Left lung (tissue), 10 donors: ENCODE results near the gene A4GALT. TPM values are rescaled to one million over a fixed set of nuclear protein-coding genes. Genes with fewer than 3 reads are reported as not detected.

Source experiments
- ATAC-seq: fragments of 200-7000 bp; cut with Tn5 transposase; one replicate; pipeline ENCODE4 v1.9.1; 2020; ENCODE audit warnings: moderate library complexity
- DNase-seq, 4 donors: peaks; one replicate each; pipeline ENCODE4 v3.0.0-alpha.2; 2013 to 2020
- H3K27ac ChIP-seq, 2 donors: fragments of 200-600 bp; sonication (generic) in 1 of 2; one replicate each; pipeline versions ENCODE4 v1.5.0 to v1.8.0; 2020 to 2021
- H3K27me3 ChIP-seq, 2 donors: fragments of 200-600 bp; sonication (generic) in 1 of 2; one replicate each; pipeline versions ENCODE4 v1.5.0 to v1.8.0; 2020 to 2021
- H3K36me3 ChIP-seq, 2 donors: fragments of 200-600 bp; sonication (generic) in 1 of 2; one replicate each; pipeline versions ENCODE4 v1.5.0 to v1.8.0; 2020 to 2021
- H3K4me1 ChIP-seq, 2 donors: fragments of 200-600 bp; one replicate each; pipeline ENCODE4 v1.8.0; 2021
- H3K4me3 ChIP-seq, 2 donors: fragments of 200-600 bp; sonication (generic) in 1 of 2; one replicate each; pipeline versions ENCODE4 v1.5.0 to v1.8.0; 2020 to 2021; ENCODE audit warnings: mild to moderate bottlenecking in 1 of 2
- H3K9me3 ChIP-seq, 2 donors: fragments of 200-600 bp; sonication (generic) in 1 of 2; one replicate each; pipeline versions ENCODE4 v1.5.0 to v1.8.0; 2020 to 2021
- CTCF ChIP-seq, 2 donors: fragments of 200-600 bp; sonication (generic) in 1 of 2; IDR thresholded peaks; one replicate each; pipeline versions ENCODE4 v1.5.0 to v1.8.0; 2021; ENCODE audit warnings: antibody characterized with exemption in 2 of 2
- intact Hi-C, 2 donors: fragments of 100-400 bp; cut with DNase I; formaldehyde crosslinking; loops; one replicate each; pipeline versions ENCODE4 v1.11.2 to v1.14.2; 2022
- polyA plus RNA-seq, 6 donors: library from polyadenylated mRNA; unstranded; fragments of 120-200 nt; gene quantifications; one replicate each; pipeline ENCODE4 v1.2.1, GENCODE V29; 2013; ENCODE audit not compliant: insufficient read length in 6 of 6
- total RNA-seq, 2 donors: library from RNA; stranded (reverse); fragmentation: NEBNext Ultra II Directional; extraction: Animal tissue kit (Norgen Biotek cat#: 25700); gene quantifications; one replicate each; pipeline ENCODE4 v1.2.1, GENCODE V29; 2021
- donor health status: DM: no; HTN: yes; CAD: no.
- donor health status: DM: no; HTN: no; CAD: no.

Gene A4GALT
- total and polyA plus RNA-seq, 8 donors: 1.9 to 21.3 (median 2.7) TPM

- Histone ChIP-seq H3K36me3 (no peaks in the 10 kb centered on the region), H3K27ac (peak overlapping the region in 1 of 2 donors; percentile 58), H3K9me3 (no peaks in the 10 kb centered on the region), H3K4me3 (no peak overlapping the region), H3K27me3 (no peaks in the 10 kb centered on the region), H3K4me1 (peaks cover 24 to 41% of the 10 kb centered on the region in 2 donors)
- TF ChIP-seq CTCF (IDR thresholded peaks at IDR 0.05): no peak
- DNase-seq (peak in 1 of 4 donors; percentile 19), ATAC-seq (no peak)
- intact Hi-C loops: no loop called here
Measured at GRCh38 chr22:42686756-42687491, 33.7 kb downstream of the A4GALT start.

- Histone ChIP-seq H3K36me3 (no peaks in the 10 kb centered on the region), H3K4me1 (peaks cover 24 to 48% of the 10 kb centered on the region in 2 donors), H3K9me3 (no peaks in the 10 kb centered on the region), H3K27me3 (no peaks in the 10 kb centered on the region), H3K4me3 (no peak overlapping the region), H3K27ac (peak overlapping the region in 1 of 2 donors; percentile 58)
- TF ChIP-seq CTCF (IDR thresholded peaks at IDR 0.05): no peak
- DNase-seq (peak in 1 of 4 donors; percentile 61), ATAC-seq (peak; percentile 5)
- intact Hi-C loops: no loop called here
Measured at GRCh38 chr22:42685941-42686653, 34.6 kb downstream of the A4GALT start.

GRCh38 chr22:42684462-42685195 lies 36.0 kb downstream of the A4GALT start:
- DNase-seq (no peak), ATAC-seq (no peak)
- intact Hi-C loops: no loop called here
- H3K9me3 ChIP-seq: no peaks in the 10 kb centered on the region
- no peak overlapping the region for H3K4me3 ChIP-seq
- no peaks in the 10 kb centered on the region for H3K27me3 ChIP-seq
- peaks cover 24 to 60% of the 10 kb centered on the region in 2 donors for H3K4me1 ChIP-seq
- TF ChIP-seq CTCF (IDR thresholded peaks at IDR 0.05): no peak
- H3K27ac ChIP-seq: peak overlapping the region; percentile 24 to 39
- H3K36me3 ChIP-seq: no peaks in the 10 kb centered on the region

- DNase-seq (peak in 3 of 4 donors; percentile 34 to 74 (median 72)), ATAC-seq (no peak)
- intact Hi-C loops: no loop called here
- H3K9me3 ChIP-seq: peaks cover 0 to under 1% of the 10 kb centered on the region in 2 donors
- no peak for TF ChIP-seq CTCF (IDR thresholded peaks at IDR 0.05)
- no peak overlapping the region for H3K4me3 ChIP-seq
- H3K27me3 ChIP-seq: no peaks in the 10 kb centered on the region
- H3K27ac ChIP-seq: peak overlapping the region in 1 of 2 donors; percentile 24
- H3K36me3 ChIP-seq: no peaks in the 10 kb centered on the region
- H3K4me1 ChIP-seq: peaks cover 20 to 54% of the 10 kb centered on the region in 2 donors
Measured at GRCh38 chr22:42683578-42684283, 36.9 kb downstream of the A4GALT start.
